Muscle layer of duodenum (tissue), 2 donors: ENCODE data around the gene CA12.
A peak's percentile ranks its signal among the peaks of the same experiment; 100 is the strongest.

Experiments
- H3K27ac ChIP-seq: one replicate; pipeline ENCODE4 v1.7.0; 2013; ENCODE audit warnings: mild to moderate bottlenecking, low read length
- H3K27me3 ChIP-seq: one replicate; pipeline ENCODE4 v1.7.0; 2013; ENCODE audit warnings: low read depth, mild to moderate bottlenecking, control low read depth, low read length
- H3K36me3 ChIP-seq, 2 donors: one replicate each; pipeline ENCODE4 v1.7.0; 2013; ENCODE audit warnings: low read length in 2 of 2, control low read depth in 1 of 2, mild to moderate bottlenecking in 1 of 2; ENCODE audit not compliant: insufficient read depth in 2 of 2, control insufficient read depth in 1 of 2
- H3K4me1 ChIP-seq, 2 donors: one replicate each; pipeline ENCODE4 v1.7.0; 2013; ENCODE audit warnings: low read length in 2 of 2, mild to moderate bottlenecking in 2 of 2, control low read depth in 1 of 2, moderate library complexity in 1 of 2; ENCODE audit not compliant: insufficient read depth in 2 of 2, control insufficient read depth in 1 of 2
- H3K4me3 ChIP-seq, 2 donors: one replicate each; pipeline ENCODE4 v1.7.0; 2013; ENCODE audit warnings: low read length in 2 of 2, low read depth in 1 of 2, mild to moderate bottlenecking in 1 of 2
- H3K9me3 ChIP-seq, 2 donors: one replicate each; pipeline ENCODE4 v1.7.0; 2013; ENCODE audit warnings: low read length in 2 of 2, control low read depth in 1 of 2, mild to moderate bottlenecking in 1 of 2; ENCODE audit not compliant: control insufficient read depth in 1 of 2
- donor health status: healthy.

CA12 gene

DNA sequence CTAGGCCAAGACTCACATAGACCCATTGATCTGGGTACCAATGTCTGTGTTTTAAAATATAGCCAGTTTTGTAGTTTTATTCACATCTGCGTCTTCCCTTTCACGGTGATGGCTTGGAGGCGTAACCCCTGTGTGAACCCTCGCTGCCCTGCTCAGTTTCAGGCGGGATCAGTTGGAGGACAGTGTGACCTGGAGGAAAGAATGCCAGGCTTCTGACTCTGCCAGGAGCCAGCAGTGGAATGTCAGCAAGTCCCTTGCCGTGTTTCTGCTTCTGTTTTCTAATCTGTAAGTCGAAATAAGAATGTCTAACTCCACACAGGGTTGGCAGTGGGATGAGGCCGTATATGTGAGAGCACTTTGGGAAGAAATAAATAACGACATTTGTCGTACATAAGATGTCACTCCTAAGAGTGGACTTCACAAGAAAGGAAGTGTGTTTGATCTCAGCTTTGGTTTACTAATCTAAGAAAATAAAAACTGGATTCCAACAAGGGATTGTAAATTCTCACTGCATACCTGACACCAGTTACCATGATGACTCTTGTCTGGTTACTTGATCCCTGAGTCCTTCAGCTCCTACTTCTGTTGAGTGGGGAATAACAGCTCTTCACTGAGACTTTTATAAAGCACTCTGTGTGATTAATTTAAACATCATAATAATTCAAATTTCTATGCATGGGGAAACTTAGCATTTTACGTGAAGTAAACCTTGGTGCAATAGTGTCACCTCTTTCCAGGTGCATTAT, 6.3 kb upstream of the CA12 start:
- H3K36me3 ChIP-seq: no peaks in the 10 kb centered on the region
- H3K27me3 ChIP-seq: no peaks in the 10 kb centered on the region
- peaks cover 0 to 2% of the 10 kb centered on the region in 2 donors for H3K9me3 ChIP-seq
- no peaks in the 10 kb centered on the region for H3K4me1 ChIP-seq
- no peak overlapping the region for H3K27ac ChIP-seq
- H3K4me3 ChIP-seq: no peak overlapping the region

GRCh38 chr15:63385911-63386531, 4.4 kb upstream of the CA12 start:
- Histone ChIP-seq H3K4me1 (peaks cover 0 to 9% of the 10 kb centered on the region in 2 donors), H3K4me3 (no peak overlapping the region), H3K27me3 (no peaks in the 10 kb centered on the region), H3K9me3 (peaks cover 0 to 2% of the 10 kb centered on the region in 2 donors), H3K36me3 (no peaks in the 10 kb centered on the region), H3K27ac (no peak overlapping the region)

DNA sequence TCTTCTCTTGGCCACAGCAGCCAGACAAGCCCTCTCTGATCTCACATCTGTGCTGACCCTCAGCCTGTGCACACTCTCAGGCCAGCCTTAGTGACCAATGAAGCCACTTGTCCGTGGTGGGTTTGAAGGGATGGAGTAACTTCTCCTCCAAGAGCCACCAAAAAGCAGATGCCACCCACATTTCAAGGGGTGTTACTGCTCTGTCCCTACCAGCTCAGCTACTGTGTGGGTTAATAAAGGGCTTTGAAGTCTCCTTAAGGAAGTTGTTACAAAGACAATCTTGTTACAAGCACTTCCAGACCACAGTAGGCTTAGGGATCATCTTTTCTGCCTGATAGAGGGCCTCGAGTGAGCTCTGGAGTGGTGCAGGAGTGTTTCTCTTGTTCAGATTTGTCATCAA, 3.3 kb upstream of the CA12 start:
- Histone ChIP-seq H3K27ac (no peak overlapping the region), H3K36me3 (no peaks in the 10 kb centered on the region), H3K9me3 (peaks cover 0 to 2% of the 10 kb centered on the region in 2 donors), H3K27me3 (no peaks in the 10 kb centered on the region), H3K4me1 (peaks cover 0 to 13% of the 10 kb centered on the region in 2 donors), H3K4me3 (no peak overlapping the region)

DNA sequence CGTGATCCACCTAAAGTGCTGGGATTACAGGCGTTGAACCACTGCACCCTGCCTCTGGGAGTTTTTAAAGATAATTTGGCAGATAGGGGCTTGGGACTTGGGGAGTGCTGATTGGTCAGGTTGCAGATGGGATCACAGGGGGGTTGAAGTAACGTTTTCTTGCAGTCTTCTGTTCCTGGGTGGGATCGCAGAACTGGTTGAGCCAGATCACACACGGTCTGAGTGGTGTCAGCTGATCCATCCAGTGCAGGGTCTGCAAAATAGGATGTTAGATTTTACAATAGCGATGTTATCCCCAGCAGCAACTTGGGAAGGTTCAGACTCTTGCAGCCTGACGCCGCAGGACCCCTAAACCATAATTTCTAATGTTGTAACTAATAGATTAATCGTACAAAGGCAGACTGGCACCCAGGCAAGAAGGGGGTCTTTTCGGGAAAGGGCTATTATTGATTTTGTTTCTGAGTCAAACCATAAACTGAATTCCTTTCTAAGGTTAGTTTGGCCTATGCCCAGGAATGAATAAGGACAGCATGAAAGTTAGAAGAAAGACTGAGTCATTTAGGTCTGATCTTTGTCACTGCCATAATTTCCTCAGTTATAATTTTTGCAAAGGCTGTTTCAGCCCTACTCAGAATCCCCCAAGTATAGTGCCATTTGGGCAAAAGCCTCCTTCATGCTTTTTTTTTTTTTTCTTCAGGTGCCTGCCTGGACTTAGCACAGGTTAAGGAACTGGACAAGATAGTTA, 1.5 kb upstream of the CA12 start:
- H3K4me1 ChIP-seq: peaks cover 0 to 13% of the 10 kb centered on the region in 2 donors
- no peaks in the 10 kb centered on the region for H3K27me3 ChIP-seq
- H3K27ac ChIP-seq: no peak overlapping the region
- H3K36me3 ChIP-seq: no peaks in the 10 kb centered on the region
- peaks cover 0 to 2% of the 10 kb centered on the region in 2 donors for H3K9me3 ChIP-seq
- H3K4me3 ChIP-seq: no peak overlapping the region

DNA sequence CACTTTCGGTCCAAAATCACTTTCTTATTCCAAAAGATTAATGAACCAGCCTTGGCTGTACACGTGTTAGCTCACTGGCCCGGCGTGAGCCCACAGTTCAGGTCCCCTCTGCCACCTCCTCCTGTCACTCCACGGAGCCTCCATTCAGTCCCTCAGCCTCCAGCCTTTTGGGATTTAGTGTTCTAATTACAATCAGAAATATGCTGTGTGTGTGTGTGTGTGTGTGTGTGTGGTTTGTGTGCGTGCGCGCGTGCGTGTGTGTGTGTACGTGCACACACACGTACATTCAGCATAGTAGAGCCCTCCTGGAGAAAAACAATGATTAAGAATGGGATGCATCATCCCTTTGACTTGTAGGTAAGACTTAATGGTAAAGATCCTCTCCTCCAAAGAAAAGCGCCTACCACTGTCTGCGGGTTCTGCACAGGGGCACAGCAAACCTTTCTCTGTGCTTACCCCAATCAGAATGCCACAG, 801 bp downstream of the CA12 start:
- Histone ChIP-seq H3K36me3 (no peaks in the 10 kb centered on the region), H3K4me1 (peaks cover 0 to 13% of the 10 kb centered on the region in 2 donors), H3K4me3 (peak overlapping the region; percentile 51 to 67), H3K27me3 (no peaks in the 10 kb centered on the region), H3K27ac (no peak overlapping the region), H3K9me3 (peaks cover 0 to under 1% of the 10 kb centered on the region in 2 donors)

- Histone ChIP-seq H3K36me3 (no peaks in the 10 kb centered on the region), H3K27me3 (no peaks in the 10 kb centered on the region), H3K4me1 (peaks cover 2 to 16% of the 10 kb centered on the region in 2 donors), H3K27ac (no peak overlapping the region), H3K9me3 (no peaks in the 10 kb centered on the region), H3K4me3 (no peak overlapping the region)
Observed at GRCh38 chr15:63380151-63380807, 1.4 kb downstream of the CA12 start.

- no peaks in the 10 kb centered on the region for H3K27me3 ChIP-seq
- H3K27ac ChIP-seq: no peak overlapping the region
- peaks cover 8 to 23% of the 10 kb centered on the region in 2 donors for H3K4me1 ChIP-seq
- no peaks in the 10 kb centered on the region for H3K36me3 ChIP-seq
- H3K4me3 ChIP-seq: no peak overlapping the region
- H3K9me3 ChIP-seq: no peaks in the 10 kb centered on the region
Observed at GRCh38 chr15:63379492-63380150, 2.0 kb downstream of the CA12 start.

- no peaks in the 10 kb centered on the region for H3K27me3 ChIP-seq
- no peak overlapping the region for H3K4me3 ChIP-seq
- H3K9me3 ChIP-seq: no peaks in the 10 kb centered on the region
- peaks cover 13 to 28% of the 10 kb centered on the region in 2 donors for H3K4me1 ChIP-seq
- no peaks in the 10 kb centered on the region for H3K36me3 ChIP-seq
- H3K27ac ChIP-seq: no peak overlapping the region
Observed at GRCh38 chr15:63378946-63379345, 2.7 kb downstream of the CA12 start.

DNA sequence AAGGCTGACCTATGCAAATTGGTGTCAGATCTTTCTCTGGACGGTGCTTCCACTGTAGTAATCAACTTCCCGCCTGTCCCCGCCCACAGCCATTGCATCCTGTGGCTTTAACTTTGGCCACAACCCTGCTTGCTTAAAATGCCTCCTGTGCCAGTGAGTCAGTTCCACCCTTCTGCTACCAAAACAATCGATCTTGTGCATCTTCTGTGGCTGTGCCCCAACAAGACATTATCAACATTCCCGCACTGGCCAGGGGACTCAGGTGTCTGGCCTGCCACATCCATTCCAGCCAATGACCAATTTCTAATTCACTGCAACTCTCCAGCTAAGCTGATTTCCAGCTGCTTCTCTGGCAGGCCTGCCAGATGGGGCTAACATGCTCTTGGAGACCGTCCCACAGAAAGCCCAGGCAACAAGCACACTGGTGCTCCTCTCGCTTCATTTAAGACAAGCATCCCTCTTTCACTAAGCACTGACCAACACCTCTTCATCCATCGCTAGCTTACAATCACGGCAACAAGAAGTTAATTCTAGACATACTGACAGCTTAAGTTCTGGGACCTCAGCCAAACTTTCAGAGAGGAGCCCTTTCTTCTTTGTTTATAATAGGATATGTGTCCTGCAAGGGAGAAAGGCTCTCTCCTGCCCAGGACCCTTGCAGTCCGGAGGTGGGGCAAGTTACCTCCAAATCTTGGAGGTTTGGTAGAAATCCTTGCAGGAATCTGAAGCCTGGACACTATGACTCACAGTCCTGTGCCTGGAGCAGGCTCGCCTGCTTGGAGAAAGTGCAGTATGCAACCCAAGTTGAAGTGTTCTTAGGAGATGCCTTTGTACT, 6.7 kb downstream of the CA12 start:
- H3K27ac ChIP-seq: no peak overlapping the region
- H3K4me3 ChIP-seq: no peak overlapping the region
- peaks cover 0 to 8% of the 10 kb centered on the region in 2 donors for H3K36me3 ChIP-seq
- no peaks in the 10 kb centered on the region for H3K27me3 ChIP-seq
- peaks cover 13 to 15% of the 10 kb centered on the region in 2 donors for H3K4me1 ChIP-seq
- H3K9me3 ChIP-seq: no peaks in the 10 kb centered on the region

DNA sequence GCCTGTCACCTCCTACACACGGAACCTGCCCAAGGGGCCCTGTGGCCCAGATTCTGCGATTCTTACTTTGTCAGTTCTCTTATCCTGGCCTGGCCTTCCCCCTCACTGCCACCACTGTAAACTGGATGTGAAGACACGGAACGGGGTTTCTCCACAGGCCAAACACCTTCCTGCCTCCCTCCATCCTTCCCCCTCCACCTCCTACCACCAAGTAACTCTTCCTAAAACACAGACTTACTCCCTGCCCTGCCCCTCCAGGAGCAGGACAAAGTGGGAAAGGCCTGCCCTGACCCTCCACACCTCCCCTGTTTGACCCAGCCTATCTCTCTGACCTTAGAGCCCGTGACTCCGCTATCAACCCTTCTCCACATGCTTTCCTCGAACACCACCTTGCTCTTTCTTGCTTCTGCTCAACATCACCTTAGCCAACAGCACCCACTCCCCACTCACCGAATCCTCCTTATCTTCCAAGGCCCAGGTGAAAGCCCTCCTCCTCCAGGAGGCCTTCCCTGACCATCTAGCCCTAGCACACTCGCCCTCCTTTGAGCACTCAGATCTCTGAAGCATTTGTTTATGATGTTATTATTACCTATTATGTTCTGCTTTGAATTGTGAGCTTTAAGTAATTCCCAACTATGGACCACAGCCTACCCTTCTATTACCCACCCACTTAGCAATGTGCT, 7.6 kb downstream of the CA12 start:
- Histone ChIP-seq H3K36me3 (peaks cover 0 to 8% of the 10 kb centered on the region in 2 donors), H3K9me3 (no peaks in the 10 kb centered on the region), H3K27me3 (no peaks in the 10 kb centered on the region), H3K27ac (no peak overlapping the region), H3K4me3 (no peak overlapping the region), H3K4me1 (peaks cover 13 to 15% of the 10 kb centered on the region in 2 donors)
